K562 (cell line): Measurements from ENCODE around the gene ABHD16A. TPM values are rescaled to one million over a fixed set of nuclear protein-coding genes. Genes with fewer than 3 reads are reported as not detected.

Experiments
- BHLHE40 ChIP-seq: IDR thresholded peaks from 2 replicates; pipeline ENCODE4 v1.6.1; 2011; ENCODE audit warnings: low read length, improper control_type of control experiment
- ESRRA ChIP-seq: fragments of 450-650 bp; IDR thresholded peaks from 2 replicates; pipeline ENCODE4 v1.6.1; 2014; ENCODE audit warnings: low read depth, mild to moderate bottlenecking, moderate library complexity, borderline replicate concordance
- HES1 ChIP-seq: fragments of 450-650 bp; IDR thresholded peaks from 2 replicates; pipeline ENCODE4 v1.6.1; 2016; ENCODE audit warnings: low read depth, mild to moderate bottlenecking, moderate library complexity
- HNRNPUL1 ChIP-seq: fragments of 200-400 bp; formaldehyde crosslinking; IDR thresholded peaks from 2 replicates; pipeline ENCODE4 v1.6.1; 2017; ENCODE audit warnings: low read length
- HOMEZ ChIP-seq: fragments of 250-450 bp; sonication (Bioruptor Pico); IDR thresholded peaks from 2 replicates; pipeline ENCODE4 v1.4.0; 2020; ENCODE audit warnings: mild to moderate bottlenecking, moderate library complexity
- JUND ChIP-seq, 2 experiments: IDR thresholded peaks; 2 replicates in 1 of 2; 3 replicates in 1 of 2; pipeline ENCODE4 v1.6.1; 2011; ENCODE audit warnings: borderline replicate concordance in 2 of 2, low read depth in 2 of 2, low read length in 2 of 2, improper control_type of control experiment in 1 of 2, missing biosample characterization in 1 of 2, missing genetic modification characterization in 1 of 2, missing genetic modification reagents in 1 of 2
- KLF10 ChIP-seq: fragments of 250-450 bp; sonication (Bioruptor Pico); IDR thresholded peaks from 2 replicates; pipeline ENCODE4 v1.6.1; 2021; ENCODE audit warnings: matching md5 sums
- PBX2 ChIP-seq, 2 experiments: IDR thresholded peaks in 1 of 2; conservative IDR thresholded peaks in 1 of 2; 2 replicates each; pipeline ENCODE4 v1.6.1; 2016; ENCODE audit warnings: low read depth in 2 of 2, mild to moderate bottlenecking in 1 of 2, missing compliant biosample characterization in 1 of 2, missing genetic modification characterization in 1 of 2, moderate library complexity in 1 of 2
- RFX5 ChIP-seq: IDR thresholded peaks from 2 replicates; pipeline ENCODE4 v1.6.1; 2011; ENCODE audit warnings: low read depth, mild to moderate bottlenecking, improper control_type of control experiment, low read length
- SIN3A ChIP-seq, 2 experiments: fragments of 150-350 bp in 1 of 2; IDR thresholded peaks; 2 replicates each; pipeline ENCODE4 v1.6.1; 2011 to 2016; ENCODE audit warnings: borderline replicate concordance in 2 of 2, low read depth in 2 of 2, low read length in 2 of 2, mild to moderate bottlenecking in 2 of 2, moderate library complexity in 2 of 2; ENCODE audit not compliant: control insufficient read depth in 1 of 2
- SMAD4 ChIP-seq: fragments of 250-450 bp; sonication (Bioruptor Pico); conservative IDR thresholded peaks from 2 replicates; pipeline ENCODE4 v1.8.0; 2021; ENCODE audit warnings: inconsistent platforms, mild to moderate bottlenecking, moderate library complexity
- STAT6 ChIP-seq: sonication (generic); formaldehyde crosslinking; IDR thresholded peaks from 2 replicates; pipeline ENCODE4 v1.8.1; 2023; ENCODE audit warnings: mild to moderate bottlenecking, missing genetic modification reagents
- ZBED1 ChIP-seq: IDR thresholded peaks from 2 replicates; pipeline ENCODE4 v1.6.1; 2014
- ZNF3 ChIP-seq: fragments of 250-450 bp; sonication (Bioruptor Pico); IDR thresholded peaks from 2 replicates; pipeline ENCODE4 v1.5.0; 2021; ENCODE audit warnings: mild to moderate bottlenecking, moderate library complexity
- ZNF41 ChIP-seq: fragments of 250-450 bp; sonication (Bioruptor Pico); conservative IDR thresholded peaks from 2 replicates; pipeline ENCODE4 v1.4.0; 2020; ENCODE audit warnings: mild to moderate bottlenecking
- ZNF778 ChIP-seq: fragments of 450-650 bp; formaldehyde crosslinking; IDR thresholded peaks from 2 replicates; pipeline ENCODE4 v1.4.0; 2020; ENCODE audit warnings: mild to moderate bottlenecking, moderate library complexity
- polyA plus RNA-seq, 8 experiments: library from polyadenylated mRNA; depleted of rRNA in 4 of 8; stranded (reverse) in 5 of 8; unstranded in 3 of 8; fragments of >200 nt; fragmentation: Nextera tagmentation in 2 of 8; fragmentation: Illumina TruSeq in 1 of 8; extraction: Ambion mirVana in 2 of 8; extraction: Trizol in 1 of 8; gene quantifications; 2 replicates each; pipeline versions ENCODE4 v1.2.1 to v1.2.3, GENCODE V29; 2011 to 2014; ENCODE audit warnings: inconsistent platforms in 1 of 8, missing spikeins in 1 of 8
- total RNA-seq, 7 experiments: library from RNA; depleted of rRNA in 6 of 7; stranded (reverse); fragments of >200 nt in 6 of 7; fragmentation: Illumina TruSeq in 2 of 7; extraction: Trizol in 2 of 7; gene quantifications; 2 replicates each; pipeline versions ENCODE4 v1.2.1 to v1.2.3, GENCODE V29; 2011 to 2021; ENCODE audit warnings: low replicate concordance in 1 of 7

ABHD16A gene
- total and polyA plus RNA-seq, 9 of the 15 experiments (the other 6 are each of a cell fraction or from before 2014, with no cell fraction given): 25.8 to 120 (median 81.6) TPM

- 0 out of 2 replicates have a peak, but pooled peaks have one; percentile 61 for TF ChIP-seq HOMEZ (CRISPR knock-in tag)
- no peak for TF ChIP-seq ZNF778 (CRISPR knock-in tag)
- peak; percentile 96 for TF ChIP-seq JUND (IDR thresholded peaks at IDR 0.05; ENCODE audit: borderline replicate concordance, low read depth, low read length)
- peak; percentile 91; the same call in 2 of the 3 replicates for TF ChIP-seq JUND (tag; IDR thresholded peaks at IDR 0.05; ENCODE audit: borderline replicate concordance, low read depth, low read length)
- 0 out of 2 replicates have a peak, but pooled peaks have one; percentile 61 for TF ChIP-seq KLF10 (CRISPR knock-in tag)
- TF ChIP-seq ZNF3: no peak
- TF ChIP-seq STAT6 (CRISPR knock-in tag): 0 out of 2 replicates have a peak, but pooled peaks have one; percentile 73
- no peak for TF ChIP-seq ZBED1
- TF ChIP-seq SIN3A (IDR thresholded peaks at IDR 0.05; ENCODE audit: borderline replicate concordance in 2 of 2, control insufficient read depth in 1 of 2, low read depth in 2 of 2, low read length in 2 of 2): peak in 1 of 2 experiments; percentile 86; a peak in 1 of 4 replicates
- no peak for TF ChIP-seq HES1
- TF ChIP-seq ZNF41: 0 out of 2 replicates have a peak, but pooled peaks have one; percentile 27
- TF ChIP-seq RFX5: no peak
- no peak for TF ChIP-seq ESRRA
- TF ChIP-seq SMAD4 (CRISPR knock-in tag): peak; percentile 79
- TF ChIP-seq PBX2 (CRISPR knock-in tag; IDR thresholded peaks at IDR 0.05; ENCODE audit: low read depth): no peak
- TF ChIP-seq PBX2 (tag; conservative IDR thresholded peaks at IDR 0.05; ENCODE audit: low read depth): peak; percentile 52
- TF ChIP-seq BHLHE40: peak; percentile 51
- TF ChIP-seq HNRNPUL1: no peak
Measured at GRCh38 chr6:31737991-31738979, 35.2 kb upstream of the ABHD16A start (continued).
